Thymus (tissue), 11 donors: ENCODE data around the gene SSUH2. TPM values are rescaled to one million over a fixed set of nuclear protein-coding genes. Genes with fewer than 3 reads are reported as not detected.

Source experiments
- DNase-seq, 9 donors: peaks; one replicate each; pipeline ENCODE4 v3.0.0-alpha.2; 2013; ENCODE audit warnings: low spot score in 9 of 9, low read depth in 6 of 9, missing footprints in 1 of 9
- H3K27ac ChIP-seq, 2 donors: one replicate each; pipeline ENCODE4 v1.5.1; 2013; ENCODE audit warnings: control low read depth in 1 of 2, low read depth in 1 of 2, low read length in 1 of 2, mild to moderate bottlenecking in 1 of 2, moderate library complexity in 1 of 2
- H3K27me3 ChIP-seq, 2 donors: one replicate each; pipeline ENCODE4 v1.5.1; 2013; ENCODE audit warnings: low read length in 1 of 2; ENCODE audit not compliant: control insufficient read depth in 2 of 2, insufficient read depth in 1 of 2
- H3K36me3 ChIP-seq, 2 donors: one replicate each; pipeline ENCODE4 v1.5.1; 2013; ENCODE audit warnings: low read length in 1 of 2, mild to moderate bottlenecking in 1 of 2, moderate library complexity in 1 of 2; ENCODE audit not compliant: control insufficient read depth in 2 of 2, insufficient read depth in 2 of 2
- H3K4me1 ChIP-seq, 2 donors: one replicate each; pipeline ENCODE4 v1.5.1; 2013; ENCODE audit warnings: low read length in 2 of 2; ENCODE audit not compliant: control insufficient read depth in 2 of 2, insufficient read depth in 2 of 2
- H3K4me3 ChIP-seq, 2 donors: one replicate each; pipeline ENCODE4 v1.5.1; 2013; ENCODE audit warnings: low read length in 2 of 2, control low read depth in 1 of 2, mild to moderate bottlenecking in 1 of 2
- H3K9me3 ChIP-seq, 2 donors: one replicate each; pipeline ENCODE4 v1.5.1; 2013; ENCODE audit warnings: low read length in 1 of 2, mild to moderate bottlenecking in 1 of 2; ENCODE audit not compliant: control insufficient read depth in 2 of 2, insufficient read depth in 1 of 2
- WGBS: extraction: QIAGEN DNeasy Blood & Tissue Kit; methylation state at CpG from one replicate; pipeline ENCODE4 v1.1.7; 2013; 5-methylcytosine and 5-hydroxymethylcytosine counted together
- polyA plus RNA-seq: library from polyadenylated mRNA; stranded (reverse); fragments of 200-250 nt; gene quantifications from one replicate; pipeline ENCODE4 v1.2.3, GENCODE V29; 2013
- total RNA-seq: library from RNA; stranded (reverse); fragments of 120-200 nt; gene quantifications from one replicate; pipeline ENCODE4 v1.2.4, GENCODE V29; 2013
- donor health status: healthy.

Gene SSUH2
- total and polyA plus RNA-seq, 2 donors: 0.47 to 1.0 TPM

GRCh38 chr3:8596321-8597218, 48.0 kb downstream of the SSUH2 start:
- Histone ChIP-seq H3K4me1 (peaks cover 0 to 16% of the 10 kb centered on the region in 2 donors), H3K27me3 (no peaks in the 10 kb centered on the region), H3K36me3 (no peaks in the 10 kb centered on the region), H3K4me3 (no peak overlapping the region), H3K9me3 (peaks cover 0 to 6% of the 10 kb centered on the region in 2 donors), H3K27ac (no peak overlapping the region)
- 87% methylated on average over 18 of the region's 18 CpGs for WGBS
- no peak for DNase-seq

DNA sequence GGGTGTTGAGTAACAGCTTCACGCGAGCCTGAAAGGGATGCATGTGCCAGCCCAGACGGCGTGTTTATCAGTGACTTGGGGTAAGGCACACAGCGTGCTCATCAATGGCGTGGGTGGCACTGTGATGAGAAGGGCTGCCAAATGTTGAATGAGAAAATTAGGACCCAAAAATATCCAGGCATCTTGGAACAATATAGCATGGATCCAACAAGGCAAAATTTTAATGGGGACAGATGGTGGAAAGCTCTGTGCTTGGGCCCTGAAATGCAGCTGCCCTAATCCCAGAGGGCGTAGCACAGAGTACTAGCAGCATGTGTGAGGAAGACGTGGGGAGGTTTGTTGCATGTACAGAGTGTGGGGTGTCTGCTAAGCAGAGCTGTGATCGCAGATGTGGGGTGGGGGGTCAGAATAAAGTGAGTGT, 48.9 kb downstream of the SSUH2 start:
- Histone ChIP-seq H3K9me3 (peaks cover 0 to 6% of the 10 kb centered on the region in 2 donors), H3K4me1 (peaks cover 0 to 16% of the 10 kb centered on the region in 2 donors), H3K27me3 (no peaks in the 10 kb centered on the region), H3K36me3 (no peaks in the 10 kb centered on the region), H3K4me3 (no peak overlapping the region), H3K27ac (no peak overlapping the region)
- DNase-seq: no peak
- 97% methylated on average over 9 of the region's 9 CpGs for WGBS

- Histone ChIP-seq H3K27me3 (no peaks in the 10 kb centered on the region), H3K4me1 (peaks cover 0 to 16% of the 10 kb centered on the region in 2 donors), H3K36me3 (no peaks in the 10 kb centered on the region), H3K4me3 (no peak overlapping the region), H3K9me3 (peaks cover 0 to 6% of the 10 kb centered on the region in 2 donors), H3K27ac (no peak overlapping the region)
- DNase-seq: no peak
- WGBS: 60% methylated on average over 3 of the region's 3 CpGs
These were observed 49.3 kb downstream of the SSUH2 start for GRCh38 chr3:8595252-8595651.

DNA sequence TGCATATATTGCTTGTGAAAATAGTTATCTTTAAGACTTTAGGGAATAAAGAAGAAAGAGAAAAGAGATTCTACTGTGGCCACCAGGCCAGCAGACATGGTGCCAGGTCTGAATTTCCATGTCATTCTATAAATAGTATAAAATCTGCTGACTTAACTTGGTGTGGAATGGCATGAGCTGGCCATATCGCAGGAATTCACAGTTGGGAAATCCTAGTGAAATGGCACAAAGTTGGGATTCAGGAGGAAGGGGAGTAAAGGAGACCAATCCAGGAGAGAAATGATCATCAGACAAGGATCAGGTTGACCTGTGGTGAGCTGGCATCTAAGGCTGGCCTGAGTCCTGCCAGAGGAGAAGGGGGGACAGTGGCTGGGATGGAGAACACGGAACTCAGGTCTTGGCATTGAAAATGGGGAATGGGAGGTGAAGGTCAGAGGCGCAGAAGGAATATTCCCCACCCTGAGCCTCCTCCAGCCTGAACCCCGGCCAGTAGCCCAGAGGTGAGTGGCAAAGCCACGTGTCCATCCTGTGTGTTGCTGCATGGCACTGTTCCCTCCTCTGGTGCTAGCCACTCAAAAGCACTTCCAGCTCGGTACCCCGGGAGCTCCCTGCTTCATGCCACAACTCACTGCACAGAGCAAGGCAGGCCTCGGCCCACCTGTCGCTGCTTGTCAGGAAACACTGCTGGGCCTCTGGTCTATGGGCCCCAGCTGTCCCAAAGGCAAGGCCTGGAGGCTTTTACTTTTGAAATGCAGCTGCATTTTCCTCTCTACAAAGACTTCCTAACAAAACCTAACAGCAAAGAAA, 51.4 kb downstream of the SSUH2 start:
- WGBS: 64% methylated on average over 9 of the region's 9 CpGs
- H3K4me1 ChIP-seq: peaks cover 0 to 16% of the 10 kb centered on the region in 2 donors
- no peaks in the 10 kb centered on the region for H3K36me3 ChIP-seq
- peak overlapping the region in 1 of 2 donors; percentile 70 for H3K27ac ChIP-seq
- peak in 7 of 9 donors; percentile 6 to 58 (median 15) for DNase-seq
- H3K27me3 ChIP-seq: no peaks in the 10 kb centered on the region
- H3K4me3 ChIP-seq: no peak overlapping the region
- H3K9me3 ChIP-seq: peaks cover 0 to 6% of the 10 kb centered on the region in 2 donors

DNA sequence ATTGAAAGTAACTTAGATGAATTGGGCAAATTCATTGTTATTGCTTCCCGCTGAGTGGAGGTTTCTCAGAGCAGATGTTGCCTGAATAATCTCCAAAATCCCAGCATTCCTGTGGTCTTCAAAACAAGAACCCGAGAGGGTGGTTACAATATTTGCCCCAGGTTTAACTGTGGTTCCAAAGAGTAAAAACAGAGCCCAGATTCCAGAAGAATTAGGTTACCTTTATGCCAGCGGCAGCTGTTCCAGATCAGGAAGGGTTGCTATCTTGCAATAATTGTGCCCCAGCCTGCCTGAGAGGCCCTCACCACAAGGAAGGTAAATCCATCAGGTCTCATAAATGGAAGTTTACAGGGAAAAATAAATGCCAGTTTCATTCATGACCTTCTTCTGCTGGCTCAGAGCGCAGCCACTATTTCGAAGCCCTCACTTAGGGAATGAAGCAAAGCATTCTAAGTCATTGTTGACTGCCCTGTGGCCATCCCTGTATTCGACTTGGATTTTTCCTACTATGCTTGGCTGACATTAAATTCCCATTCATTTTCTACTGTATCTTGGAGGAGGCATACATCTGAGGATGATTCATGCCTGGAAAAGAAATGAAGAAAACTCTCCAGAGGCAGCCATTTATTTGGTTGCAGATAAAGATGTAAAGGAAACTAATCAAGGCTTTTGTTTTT, 54.6 kb downstream of the SSUH2 start:
- H3K27ac ChIP-seq: no peak overlapping the region
- no peak for DNase-seq

DNA sequence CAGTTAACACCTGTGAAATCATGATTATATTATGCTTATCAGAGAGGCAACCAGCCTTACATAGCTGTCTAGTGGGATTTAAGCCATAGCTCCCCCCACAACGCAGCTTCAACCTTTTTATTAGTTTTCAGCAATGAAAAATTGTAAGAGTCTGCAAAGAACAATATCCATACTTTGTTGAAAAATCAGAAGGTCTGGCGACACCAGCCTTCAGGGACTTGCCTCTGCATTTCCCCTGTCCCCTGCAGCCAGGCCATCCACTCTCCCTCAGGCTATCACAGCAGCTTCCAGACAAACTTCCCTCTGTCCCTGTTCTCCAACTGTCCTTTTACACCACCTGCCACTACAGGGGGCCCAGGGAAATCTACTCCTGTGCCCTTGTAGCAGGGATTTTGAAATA, 59.9 kb downstream of the SSUH2 start:
- Histone ChIP-seq H3K36me3 (no peaks in the 10 kb centered on the region), H3K4me3 (no peak overlapping the region), H3K9me3 (no peaks in the 10 kb centered on the region), H3K27me3 (no peaks in the 10 kb centered on the region), H3K27ac (no peak overlapping the region), H3K4me1 (no peaks in the 10 kb centered on the region)
- WGBS: 90% methylated on average over 2 of the region's 2 CpGs
- DNase-seq: no peak

More for the DNA sequence above, 54.6 kb downstream of the SSUH2 start:
- Histone ChIP-seq H3K36me3 (no peaks in the 10 kb centered on the region), H3K27me3 (no peaks in the 10 kb centered on the region), H3K4me3 (no peak overlapping the region), H3K9me3 (peaks cover 0 to 6% of the 10 kb centered on the region in 2 donors), H3K4me1 (peaks cover 0 to 16% of the 10 kb centered on the region in 2 donors)
- WGBS: 93% methylated on average over 6 of the region's 6 CpGs

DNA sequence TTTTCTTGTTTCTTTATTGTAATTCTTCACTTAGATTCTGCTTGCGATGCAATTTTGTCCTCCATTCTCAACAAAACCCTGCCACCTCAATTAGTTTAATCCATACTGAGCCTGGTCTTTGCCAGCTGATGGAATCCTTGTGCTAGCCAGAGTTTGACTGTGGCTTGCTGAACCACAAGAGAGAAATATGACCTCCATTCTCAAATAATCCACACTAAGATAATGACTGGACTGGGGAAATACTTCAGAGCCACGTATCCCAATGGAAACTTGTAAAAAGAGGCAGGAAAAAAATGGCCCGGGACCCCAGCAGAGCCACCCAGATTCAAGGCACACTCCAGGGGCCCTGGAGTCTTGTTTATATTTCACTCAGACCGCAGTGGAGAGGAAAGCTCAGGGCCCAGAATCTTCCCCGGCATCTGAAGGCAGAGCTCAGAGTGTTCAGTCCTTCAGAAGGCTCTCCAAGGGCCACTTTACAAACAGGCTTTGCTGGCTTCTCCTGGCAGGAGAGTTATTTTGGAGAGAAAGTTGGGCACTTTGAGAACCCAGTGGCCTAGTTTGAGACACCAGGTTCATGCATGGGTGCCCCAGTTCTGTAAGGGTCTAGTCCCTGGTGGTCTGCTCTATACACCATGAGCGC, 62.7 kb downstream of the SSUH2 start:
- Histone ChIP-seq H3K36me3 (no peaks in the 10 kb centered on the region), H3K4me1 (no peaks in the 10 kb centered on the region), H3K27ac (no peak overlapping the region), H3K4me3 (no peak overlapping the region), H3K9me3 (no peaks in the 10 kb centered on the region), H3K27me3 (no peaks in the 10 kb centered on the region)
- WGBS: 96% methylated on average over 6 of the region's 6 CpGs
- DNase-seq: no peak

GRCh38 chr3:8581373-8581772, 63.2 kb downstream of the SSUH2 start:
- Histone ChIP-seq H3K4me3 (no peak overlapping the region), H3K27me3 (no peaks in the 10 kb centered on the region), H3K36me3 (no peaks in the 10 kb centered on the region), H3K27ac (no peak overlapping the region), H3K4me1 (no peaks in the 10 kb centered on the region), H3K9me3 (no peaks in the 10 kb centered on the region)
- 96% methylated on average over 3 of the region's 3 CpGs for WGBS
- no peak for DNase-seq
